Kidney epithelial cell (primary cell): ENCODE data around the gene CFAP61. TPM values are rescaled to one million over a fixed set of nuclear protein-coding genes. Genes with fewer than 3 reads are reported as not detected.

Source experiments
- DNase-seq: peaks from one replicate; pipeline ENCODE4 v3.0.0-alpha.2; 2010; ENCODE audit warnings: low read depth
- H3K27me3 ChIP-seq: 2 replicates; pipeline ENCODE4 v1.6.0; 2011; ENCODE audit warnings: low read length; ENCODE audit not compliant: control insufficient read depth, insufficient read depth
- H3K36me3 ChIP-seq: 2 replicates; pipeline ENCODE4 v1.5.1; 2011; ENCODE audit warnings: low read length; ENCODE audit not compliant: control insufficient read depth, insufficient read depth
- H3K4me3 ChIP-seq: 2 replicates; pipeline ENCODE4 v1.5.1; 2011; ENCODE audit warnings: low read depth, mild to moderate bottlenecking, control low read depth, low read length
- total RNA-seq: library from RNA; depleted of rRNA; stranded (reverse); fragments of >200 nt; gene quantifications from 2 replicates; pipeline ENCODE4 v1.2.3, GENCODE V29; 2015
- TF ChIP-seq, protein P1 (sequence below): IDR thresholded peaks from 2 replicates; pipeline ENCODE4 v1.5.1; 2011; ENCODE audit warnings: mild to moderate bottlenecking, moderate library complexity, low read length, control low read depth, inconsistent platforms; ENCODE audit not compliant: insufficient read depth, poor library complexity, severe bottlenecking

Gene CFAP61
- total RNA-seq, 1 donor from 2014 or later: not detected

DNA sequence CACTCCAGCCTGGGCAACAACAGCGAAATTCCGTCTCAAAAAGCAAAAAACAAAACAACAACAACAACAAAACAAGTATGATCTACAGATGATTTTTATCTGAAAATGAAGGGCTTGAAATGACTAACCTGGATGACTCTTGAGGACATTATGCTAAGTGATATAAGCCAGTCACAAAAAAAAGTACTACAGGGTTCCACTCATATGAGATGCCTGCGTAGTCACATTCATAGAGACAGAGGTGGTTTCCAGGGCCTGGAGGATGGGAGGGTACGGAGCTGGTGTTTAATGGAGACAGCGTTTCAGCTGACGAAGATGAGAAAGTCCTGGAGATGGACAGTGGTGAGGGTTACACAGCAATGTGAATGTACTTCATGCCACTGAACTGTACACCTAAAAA lies 307.3 kb downstream of the CFAP61 start:
- TF ChIP-seq, protein P1, sequence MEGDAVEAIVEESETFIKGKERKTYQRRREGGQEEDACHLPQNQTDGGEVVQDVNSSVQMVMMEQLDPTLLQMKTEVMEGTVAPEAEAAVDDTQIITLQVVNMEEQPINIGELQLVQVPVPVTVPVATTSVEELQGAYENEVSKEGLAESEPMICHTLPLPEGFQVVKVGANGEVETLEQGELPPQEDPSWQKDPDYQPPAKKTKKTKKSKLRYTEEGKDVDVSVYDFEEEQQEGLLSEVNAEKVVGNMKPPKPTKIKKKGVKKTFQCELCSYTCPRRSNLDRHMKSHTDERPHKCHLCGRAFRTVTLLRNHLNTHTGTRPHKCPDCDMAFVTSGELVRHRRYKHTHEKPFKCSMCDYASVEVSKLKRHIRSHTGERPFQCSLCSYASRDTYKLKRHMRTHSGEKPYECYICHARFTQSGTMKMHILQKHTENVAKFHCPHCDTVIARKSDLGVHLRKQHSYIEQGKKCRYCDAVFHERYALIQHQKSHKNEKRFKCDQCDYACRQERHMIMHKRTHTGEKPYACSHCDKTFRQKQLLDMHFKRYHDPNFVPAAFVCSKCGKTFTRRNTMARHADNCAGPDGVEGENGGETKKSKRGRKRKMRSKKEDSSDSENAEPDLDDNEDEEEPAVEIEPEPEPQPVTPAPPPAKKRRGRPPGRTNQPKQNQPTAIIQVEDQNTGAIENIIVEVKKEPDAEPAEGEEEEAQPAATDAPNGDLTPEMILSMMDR: no peak
- Histone ChIP-seq H3K27me3 (peaks cover 37% of the 10 kb centered on the region), H3K4me3 (no peak overlapping the region), H3K36me3 (no peaks in the 10 kb centered on the region)
- no peak for DNase-seq

DNA sequence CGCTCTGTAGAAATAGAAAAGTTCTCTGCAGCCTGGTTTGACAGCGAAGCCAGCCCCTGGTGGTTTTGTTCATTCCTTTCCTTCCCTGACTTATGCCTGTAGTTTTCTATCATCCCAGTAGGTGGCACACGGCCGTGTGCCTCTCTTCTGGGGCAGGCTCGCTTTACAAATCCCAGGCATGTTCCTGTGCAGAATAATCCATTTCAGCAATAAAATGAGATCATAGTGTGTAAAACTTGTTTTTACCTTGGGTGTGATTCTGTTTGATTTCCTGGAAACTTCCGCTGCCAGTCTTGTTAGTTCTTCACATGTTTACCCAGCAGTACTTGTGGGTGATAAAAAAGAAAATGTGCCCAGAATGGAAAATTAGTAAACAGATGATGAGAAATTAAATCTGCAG lies 308.1 kb downstream of the CFAP61 start:
- H3K27me3 ChIP-seq: peaks cover 45% of the 10 kb centered on the region
- TF ChIP-seq, protein P1: peak; percentile 89
- peak; percentile 7 for DNase-seq
- no peaks in the 10 kb centered on the region for H3K36me3 ChIP-seq
- H3K4me3 ChIP-seq: no peak overlapping the region

DNA sequence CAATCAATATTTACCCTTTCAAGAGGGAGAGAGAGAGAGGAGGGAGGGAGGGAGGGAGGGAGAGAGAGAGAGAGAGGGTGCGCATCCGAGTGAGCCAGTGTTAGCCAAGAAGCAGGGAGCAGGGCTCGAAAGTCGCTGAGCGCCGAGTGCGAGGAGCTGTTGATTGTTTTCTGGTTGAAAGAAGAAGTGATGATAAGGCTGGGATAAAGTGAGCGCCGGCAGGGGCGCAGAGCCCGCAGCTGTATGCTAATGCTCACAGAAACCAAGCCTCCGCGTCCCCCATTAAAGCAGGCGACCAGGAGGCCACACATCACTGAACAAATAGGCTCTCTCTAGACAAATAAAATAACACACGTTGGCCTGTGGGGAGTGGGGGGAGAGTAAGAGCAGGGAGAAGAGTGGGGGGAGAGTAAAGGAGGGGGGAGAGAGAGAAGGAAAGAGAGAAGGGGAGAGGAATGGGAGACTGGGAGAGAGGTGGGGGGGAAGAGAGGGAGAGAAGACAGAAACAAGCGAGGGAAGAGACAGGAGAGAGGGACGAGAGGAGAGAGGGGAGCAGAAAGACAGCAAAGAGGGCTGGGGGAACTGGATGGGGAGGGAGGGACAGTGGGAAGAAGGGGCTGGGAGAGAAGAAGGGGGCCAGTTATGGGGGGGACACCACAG lies 310.6 kb downstream of the CFAP61 start:
- DNase-seq: no peak
- peaks cover 66% of the 10 kb centered on the region for H3K27me3 ChIP-seq
- no peak overlapping the region for H3K4me3 ChIP-seq
- H3K36me3 ChIP-seq: no peaks in the 10 kb centered on the region
- TF ChIP-seq, protein P1: no peak

DNA sequence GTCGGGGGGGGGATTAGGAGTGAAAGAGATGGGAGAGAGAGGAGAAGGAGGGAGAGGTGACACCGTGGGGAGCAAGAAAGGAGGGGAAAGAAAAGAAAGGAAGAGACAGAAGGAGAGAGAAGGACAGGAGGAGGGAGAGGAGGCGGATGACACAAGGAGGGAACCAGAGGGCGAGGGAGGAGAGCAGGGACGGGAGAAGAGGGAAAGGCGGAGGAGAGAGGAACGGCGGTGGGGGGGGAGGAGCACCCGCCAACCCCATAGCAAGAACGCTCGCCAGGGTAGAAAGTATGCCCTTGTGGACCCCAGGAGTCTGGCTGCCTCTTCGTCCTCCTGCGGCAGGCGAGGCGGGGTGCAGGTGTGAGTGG lies 311.1 kb downstream of the CFAP61 start:
- TF ChIP-seq, protein P1: no peak
- no peak for DNase-seq
- H3K36me3 ChIP-seq: no peaks in the 10 kb centered on the region
- H3K27me3 ChIP-seq: peaks cover 69% of the 10 kb centered on the region
- H3K4me3 ChIP-seq: no peak overlapping the region

DNA sequence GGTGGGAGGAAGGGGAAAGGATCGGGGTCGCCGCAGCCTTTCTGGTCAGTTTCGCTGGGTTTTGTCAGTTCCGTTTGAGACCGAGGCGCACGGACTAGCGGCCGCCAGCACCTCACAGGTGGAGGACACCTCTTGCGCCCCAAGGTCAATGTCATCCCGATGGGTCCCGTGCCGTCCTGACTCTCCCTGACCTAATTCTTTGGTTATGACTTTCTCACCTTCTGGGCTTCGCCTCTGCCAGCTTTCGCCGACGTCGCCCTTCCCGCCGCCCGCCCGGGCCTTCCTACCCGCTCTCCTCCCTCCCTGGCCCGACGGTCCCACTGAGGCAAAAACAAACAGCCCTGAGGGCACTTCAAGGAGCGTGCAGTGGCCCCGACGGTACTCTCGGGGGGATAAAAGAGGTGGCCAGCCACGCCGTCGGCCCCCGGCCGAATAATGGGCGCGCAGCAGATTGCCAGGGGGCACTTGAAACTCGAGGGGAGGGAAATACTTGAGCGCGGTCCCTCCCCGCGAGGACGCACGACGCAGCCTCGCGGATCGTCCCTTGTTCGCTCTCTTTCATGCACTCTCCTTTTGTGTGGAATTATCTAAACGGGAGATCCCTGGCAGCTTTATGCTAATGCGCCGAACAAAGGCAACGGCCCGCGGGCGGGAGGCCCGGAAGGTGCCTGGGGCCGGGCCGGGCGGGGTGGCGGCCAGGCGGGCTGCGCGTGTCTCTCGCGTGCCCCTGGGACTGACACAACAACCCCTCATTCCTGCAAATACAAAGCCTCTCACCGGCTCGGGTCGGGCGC lies 311.7 kb downstream of the CFAP61 start:
- H3K27me3 ChIP-seq: peaks cover 73% of the 10 kb centered on the region
- H3K36me3 ChIP-seq: no peaks in the 10 kb centered on the region
- H3K4me3 ChIP-seq: no peak overlapping the region

More for the DNA sequence above, 311.7 kb downstream of the CFAP61 start:
- TF ChIP-seq, protein P1: no peak
- no peak for DNase-seq
